ENCODE measurements around the gene SEC61B.
A peak's percentile ranks its signal among the peaks of the same experiment; 100 is the strongest.

SEC61B gene

GRCh38 chr9:99234618-99235017 lies 12.5 kb downstream of the SEC61B start:
- Histone ChIP-seq H3K4me3 (ENCODE audit: insufficient read depth, low read length, poor library complexity, severe bottlenecking) (peak overlapping the region; percentile 5), H3K79me2 (ENCODE audit: insufficient read depth, low read length) (no peaks in the 10 kb centered on the region; the same call in 1 of the 2 replicates), H4K20me1 (ENCODE audit: low read depth, low read length) (no peaks in the 10 kb centered on the region), H3F3A (ENCODE audit: insufficient read depth) (peaks cover 69% of the 10 kb centered on the region), H3K4me2 (ENCODE audit: low read depth, low read length, poor library complexity, severe bottlenecking) (peak overlapping the region; percentile 77), H3K27ac (ENCODE audit: low read depth, low read length) (peak overlapping the region; percentile 99), H3K27me3 (ENCODE audit: low read length) (no peaks in the 10 kb centered on the region), H2AFZ (ENCODE audit: low read depth, low read length, severe bottlenecking) (no peak overlapping the region), H3K9ac (ENCODE audit: low read length) (peak overlapping the region; percentile 54), H3K9me3 (ENCODE audit: insufficient read depth, low read length) (peaks cover 14% of the 10 kb centered on the region; the same call in 1 of the 2 replicates), H3K36me3 (ENCODE audit: low read length) (peaks cover 40% of the 10 kb centered on the region), H3K9me2 (replicated peaks; ENCODE audit: insufficient read depth, low read length) (no peaks in the 10 kb centered on the region)
- TF ChIP-seq CTCF (IDR thresholded peaks at IDR 0.05; ENCODE audit: insufficient read depth, low read length, poor library complexity, severe bottlenecking) (no peak), EZH2phosphoT487 (conservative IDR thresholded peaks at IDR 0.05; ENCODE audit: low read length) (no peak)

- peaks cover 71% of the 10 kb centered on the region for H3F3A ChIP-seq (ENCODE audit: insufficient read depth)
- peak overlapping the region; percentile 5 for H3K4me3 ChIP-seq (ENCODE audit: insufficient read depth, low read length, poor library complexity, severe bottlenecking)
- no peaks in the 10 kb centered on the region; the same call in 1 of the 2 replicates for H3K79me2 ChIP-seq (ENCODE audit: insufficient read depth, low read length)
- peak overlapping the region; percentile 54 for H3K9ac ChIP-seq (ENCODE audit: low read length)
- peaks cover 36% of the 10 kb centered on the region for H3K36me3 ChIP-seq (ENCODE audit: low read length)
- no peaks in the 10 kb centered on the region for H3K9me2 ChIP-seq (replicated peaks; ENCODE audit: insufficient read depth, low read length)
- H3K4me2 ChIP-seq (ENCODE audit: low read depth, low read length, poor library complexity, severe bottlenecking), result peak overlapping the region; percentile 77
- H3K27me3 ChIP-seq (ENCODE audit: low read length), result no peaks in the 10 kb centered on the region
- H3K27ac ChIP-seq (ENCODE audit: low read depth, low read length), result peak overlapping the region; percentile 99
- H3K9me3 ChIP-seq (ENCODE audit: insufficient read depth, low read length), result peaks cover 14% of the 10 kb centered on the region; the same call in 1 of the 2 replicates
- no peaks in the 10 kb centered on the region for H4K20me1 ChIP-seq (ENCODE audit: low read depth, low read length)
- TF ChIP-seq CTCF (IDR thresholded peaks at IDR 0.05; ENCODE audit: insufficient read depth, low read length, poor library complexity, severe bottlenecking), result no peak
- TF ChIP-seq EZH2phosphoT487 (conservative IDR thresholded peaks at IDR 0.05; ENCODE audit: low read length), result no peak
- H2AFZ ChIP-seq (ENCODE audit: low read depth, low read length, severe bottlenecking), result no peak overlapping the region
These were observed 13.0 kb downstream of the SEC61B start for GRCh38 chr9:99235069-99235468.

- H3K9ac ChIP-seq (ENCODE audit: low read length), result peak overlapping the region; percentile 54
- peaks cover 14% of the 10 kb centered on the region; the same call in 1 of the 2 replicates for H3K9me3 ChIP-seq (ENCODE audit: insufficient read depth, low read length)
- peak overlapping the region; percentile 20 for H3K4me3 ChIP-seq (ENCODE audit: insufficient read depth, low read length, poor library complexity, severe bottlenecking)
These were observed 14.0 kb downstream of the SEC61B start for GRCh38 chr9:99235926-99236634.

More at GRCh38 chr9:99235926-99236634, 14.0 kb downstream of the SEC61B start:
- Histone ChIP-seq H2AFZ (ENCODE audit: low read depth, low read length, severe bottlenecking) (no peak overlapping the region), H3F3A (ENCODE audit: insufficient read depth) (peaks cover 70% of the 10 kb centered on the region), H3K27me3 (ENCODE audit: low read length) (no peaks in the 10 kb centered on the region), H4K20me1 (ENCODE audit: low read depth, low read length) (no peaks in the 10 kb centered on the region), H3K9me2 (replicated peaks; ENCODE audit: insufficient read depth, low read length) (no peaks in the 10 kb centered on the region), H3K79me2 (ENCODE audit: insufficient read depth, low read length) (no peaks in the 10 kb centered on the region; the same call in 1 of the 2 replicates), H3K27ac (ENCODE audit: low read depth, low read length) (peak overlapping the region; percentile 99), H3K36me3 (ENCODE audit: low read length) (peaks cover 26% of the 10 kb centered on the region), H3K4me2 (ENCODE audit: low read depth, low read length, poor library complexity, severe bottlenecking) (peak overlapping the region; percentile 77)
- TF ChIP-seq CTCF (IDR thresholded peaks at IDR 0.05; ENCODE audit: insufficient read depth, low read length, poor library complexity, severe bottlenecking), result no peak

All from SU-DHL-6 (cell line).